Epithelial cell of prostate (primary cell): ENCODE results near the gene RNF217.
"Not testable (repeated sequence)": the region's sequence is repeated elsewhere in the genome, so short reads cannot be mapped to it uniquely, and the experiment has no call there.

Experiments
- DNase-seq: peaks from one replicate; pipeline ENCODE4 v3.0.0-alpha.2; 2011; ENCODE audit warnings: low read depth, low spot score
- H3K27ac ChIP-seq: fragments of 450-650 bp; 2 replicates; pipeline ENCODE4 v1.5.1; 2017; ENCODE audit warnings: mild to moderate bottlenecking

Gene RNF217

GRCh38 chr6:125008957-125009356 lies 46.7 kb downstream of the RNF217 start:
- peak overlapping the region; percentile 17 for H3K27ac ChIP-seq
- no peak for DNase-seq

- DNase-seq = no peak
- no peak overlapping the region for H3K27ac ChIP-seq
These were observed 47.3 kb downstream of the RNF217 start for GRCh38 chr6:125009578-125009977.

- peak overlapping the region; percentile 77 for H3K27ac ChIP-seq
- DNase-seq = no peak
These were observed 51.9 kb downstream of the RNF217 start for GRCh38 chr6:125013938-125014660.

- no peak for DNase-seq
- peak overlapping the region; percentile 77 for H3K27ac ChIP-seq
These were observed 52.4 kb downstream of the RNF217 start for GRCh38 chr6:125014661-125014957.

- no peak for DNase-seq
- peak overlapping the region; percentile 77 for H3K27ac ChIP-seq
These were observed 52.9 kb downstream of the RNF217 start for GRCh38 chr6:125015152-125015551.

- DNase-seq = no peak
- no peak overlapping the region for H3K27ac ChIP-seq
These were observed 55.9 kb downstream of the RNF217 start for GRCh38 chr6:125018136-125018535.

GRCh38 chr6:125019281-125019680 lies 57.0 kb downstream of the RNF217 start:
- DNase-seq = no peak
- no peak overlapping the region for H3K27ac ChIP-seq

GRCh38 chr6:125019918-125020317 lies 57.7 kb downstream of the RNF217 start:
- H3K27ac ChIP-seq = no peak overlapping the region
- no peak for DNase-seq

GRCh38 chr6:125020385-125020784 lies 58.1 kb downstream of the RNF217 start:
- H3K27ac ChIP-seq = no peak overlapping the region
- no peak for DNase-seq

GRCh38 chr6:125022391-125022989 lies 60.3 kb downstream of the RNF217 start:
- no peak overlapping the region for H3K27ac ChIP-seq
- DNase-seq = no peak

GRCh38 chr6:125025164-125025854 lies 63.1 kb downstream of the RNF217 start:
- DNase-seq = no peak
- H3K27ac ChIP-seq = no peak overlapping the region

GRCh38 chr6:125027287-125027686 lies 65.0 kb downstream of the RNF217 start:
- no peak overlapping the region for H3K27ac ChIP-seq
- DNase-seq = no peak

- H3K27ac ChIP-seq = no peak overlapping the region
- DNase-seq = no peak
These were observed 68.7 kb downstream of the RNF217 start for GRCh38 chr6:125030969-125031368.

- no peak for DNase-seq
- H3K27ac ChIP-seq = no peak overlapping the region
These were observed 69.1 kb downstream of the RNF217 start for GRCh38 chr6:125031385-125031784.

- not testable (repeated sequence) for DNase-seq, H3K27ac ChIP-seq
These were observed 72.7 kb downstream of the RNF217 start for GRCh38 chr6:125034929-125035328.

- not testable (repeated sequence) for H3K27ac ChIP-seq, DNase-seq
These were observed 74.2 kb downstream of the RNF217 start for GRCh38 chr6:125036486-125036885.

- DNase-seq = no peak
- no peak overlapping the region for H3K27ac ChIP-seq
These were observed 75.6 kb downstream of the RNF217 start for GRCh38 chr6:125037827-125038226.

GRCh38 chr6:125038925-125039324 lies 76.7 kb downstream of the RNF217 start:
- no peak for DNase-seq
- no peak overlapping the region for H3K27ac ChIP-seq

- peak overlapping the region; percentile 84 for H3K27ac ChIP-seq
- peak; percentile 50 for DNase-seq
These were observed 79.7 kb downstream of the RNF217 start for GRCh38 chr6:125041740-125042459.

- no peak for DNase-seq
- H3K27ac ChIP-seq = peak overlapping the region; percentile 84
These were observed 81.8 kb downstream of the RNF217 start for GRCh38 chr6:125044066-125044465.

- DNase-seq = no peak
- H3K27ac ChIP-seq = peak overlapping the region; percentile 84
These were observed 82.4 kb downstream of the RNF217 start for GRCh38 chr6:125044667-125045066.
